HepG2 (cell line): Measurements from ENCODE around the gene CASTOR1. TPM values are rescaled to one million over a fixed set of nuclear protein-coding genes. Genes with fewer than 3 reads are reported as not detected.

ENCODE experiments used
- ATAC-seq: fragments of 200-7000 bp; cut with Tn5 transposase; 3 replicates; pipeline ENCODE4 v1.9.1; 2020; ENCODE audit warnings: mild to moderate bottlenecking, moderate library complexity
- BruUV-seq: library from RNA; stranded (reverse); fragments of 400-500 nt; replicated peaks from 2 replicates; lab custom pipeline; 2021; lab: Mats Ljungman, UMichigan
- CTCF ChIA-PET: fragments of 300-600 bp; formaldehyde crosslinking; extraction: SDS; loops from one replicate; lab custom pipeline; 2021; ENCODE audit warnings: low total read pairs, inconsistent platforms, low intra/inter-chr PET ratio; lab: Yijun Ruan, JAX
- POLR2A ChIA-PET: fragments of 350-600 bp; sonication (Branson Sonifier 250); formaldehyde crosslinking; loops from one replicate; lab custom pipeline; 2020; ENCODE audit warnings: antibody characterized with exemption, inconsistent platforms; lab: Yijun Ruan, JAX
- DNase-seq: peaks from one replicate; pipeline ENCODE4 v3.0.0-alpha.2; 2015; ENCODE audit warnings: low spot score
- FAIRE-seq: peaks from 3 replicates; lab custom pipeline; 2011; peaks lifted over from hg19 to GRCh38; lab: Jason Lieb, UNC
- H2AFZ ChIP-seq: one replicate; pipeline ENCODE4 v1.6.1; 2011; ENCODE audit warnings: low read length, inconsistent platforms
- H3K27ac ChIP-seq: fragments of 300-600 bp; 3 replicates; pipeline ENCODE4 v1.8.0; 2011; ENCODE audit warnings: mixed run types, mild to moderate bottlenecking, mixed read lengths, low read length, inconsistent platforms; ENCODE audit not compliant: insufficient read depth; ENCODE audit errors: extremely low read length
- H3K27me3 ChIP-seq, 2 experiments: fragments of 200-600 bp in 1 of 2; 2 replicates in 1 of 2; 3 replicates in 1 of 2; pipeline versions ENCODE4 v1.6.0 to v1.8.0; 2011; ENCODE audit warnings: low read length in 2 of 2, mild to moderate bottlenecking in 2 of 2, moderate library complexity in 2 of 2, inconsistent platforms in 1 of 2; ENCODE audit not compliant: insufficient read depth in 2 of 2, control insufficient read depth in 1 of 2
- H3K36me3 ChIP-seq, 2 experiments: fragments of 200-600 bp in 1 of 2; replicated peaks in 1 of 2; 2 replicates in 1 of 2; 3 replicates in 1 of 2; pipeline versions ENCODE4 v1.5.1 to v1.8.0; 2011; ENCODE audit warnings: low read length in 2 of 2, inconsistent platforms in 1 of 2; ENCODE audit not compliant: insufficient read depth in 2 of 2, control insufficient read depth in 1 of 2
- H3K4me1 ChIP-seq: 2 replicates; pipeline ENCODE4 v1.5.1; 2012; ENCODE audit warnings: low read length, inconsistent platforms; ENCODE audit not compliant: insufficient read depth
- H3K4me2 ChIP-seq: 2 replicates; pipeline ENCODE4 v1.6.0; 2011; ENCODE audit warnings: low read depth, low read length, inconsistent platforms
- H3K4me3 ChIP-seq, 3 experiments: fragments of 200-600 bp in 1 of 3; sonication (generic), shearing (Covaris generic) in 1 of 3; replicated peaks in 1 of 3; 2 replicates each; pipeline ENCODE4 v1.5.1; 2011 to 2016; ENCODE audit warnings: low read length in 3 of 3, inconsistent platforms in 2 of 3, low read depth in 2 of 3, mild to moderate bottlenecking in 2 of 3, control low read depth in 1 of 3, mixed read lengths in 1 of 3; ENCODE audit not compliant: insufficient read depth in 1 of 3
- H3K79me2 ChIP-seq: one replicate; pipeline ENCODE4 v1.6.1; 2011; ENCODE audit warnings: low read length, inconsistent platforms; ENCODE audit not compliant: insufficient read depth
- H3K9ac ChIP-seq: 2 replicates; pipeline ENCODE4 v1.6.0; 2011; ENCODE audit warnings: mild to moderate bottlenecking, low read depth, low read length, inconsistent platforms; ENCODE audit not compliant: insufficient read depth
- H3K9me3 ChIP-seq: 2 replicates; pipeline ENCODE4 v1.5.1; 2012; ENCODE audit warnings: mild to moderate bottlenecking, low read length
- H4K20me1 ChIP-seq: 2 replicates; pipeline ENCODE4 v1.6.0; 2011; ENCODE audit warnings: inconsistent platforms, mild to moderate bottlenecking, low read length, moderate library complexity; ENCODE audit not compliant: insufficient read depth
- NKX3-1 ChIP-seq: sonication (generic); formaldehyde crosslinking; IDR thresholded peaks from 2 replicates; pipeline ENCODE4 v1.5.0; 2020; ENCODE audit warnings: missing genetic modification reagents
- SRF ChIP-seq: IDR thresholded peaks from 2 replicates; pipeline ENCODE4 v1.6.1; 2011; ENCODE audit warnings: mild to moderate bottlenecking, low read depth, low read length, moderate library complexity
- XRCC5 ChIP-seq: fragments of 200-400 bp; formaldehyde crosslinking; optimal IDR thresholded peaks from 2 replicates; pipeline ENCODE3; 2017; ENCODE audit warnings: mild to moderate bottlenecking, low read length
- ZNF205 ChIP-seq: IDR thresholded peaks from 2 replicates; pipeline ENCODE4 v1.6.1; 2018; ENCODE audit warnings: missing biosample characterization, missing genetic modification reagents
- ZNF513 ChIP-seq: sonication (generic); formaldehyde crosslinking; conservative IDR thresholded peaks from 2 replicates; pipeline ENCODE4 v1.5.0; 2020; ENCODE audit warnings: missing genetic modification reagents
- ZNF652 ChIP-seq: IDR thresholded peaks from 2 replicates; pipeline ENCODE4 v1.6.1; 2016; ENCODE audit warnings: low read depth, borderline replicate concordance
- WGBS: methylation state at CpG from one replicate; pipeline ENCODE4 v1.1.6; 2017; ENCODE audit warnings: low lambda C conversion rate; 5-methylcytosine and 5-hydroxymethylcytosine counted together
- in situ Hi-C: cut with HindIII; loops from 2 replicates; pipeline ENCODE4 v1.10.0; 2017; ENCODE audit warnings: low pct_unique_long_range_greater_than_20kb; ENCODE audit not compliant: extremely low pct_ligation_motif_present
- intact Hi-C: fragments of 100-400 bp; cut with micrococcal nuclease; formaldehyde crosslinking; loops from one replicate; pipeline ENCODE4 v1.10.0; 2022; ENCODE audit not compliant: unreplicated experiment
- polyA plus RNA-seq, 8 experiments: library from polyadenylated mRNA; depleted of rRNA in 3 of 8; stranded (reverse) in 7 of 8; unstranded in 1 of 8; fragments of >200 nt; fragmentation: Illumina TruSeq in 4 of 8; extraction: Trizol in 4 of 8; gene quantifications; 2 replicates each; pipeline versions ENCODE4 v1.2.1 to v1.2.3, GENCODE V29; 2011 to 2016; ENCODE audit warnings: low read depth in 4 of 8, missing spikeins in 1 of 8, mixed read lengths in 1 of 8; ENCODE audit not compliant: insufficient read depth in 1 of 8
- total RNA-seq, 5 experiments: library from RNA; depleted of rRNA; stranded (reverse); fragments of >200 nt; fragmentation: Illumina TruSeq; extraction: Trizol; gene quantifications; 2 replicates each; pipeline ENCODE4 v1.2.3, GENCODE V29; 2016; ENCODE audit warnings: low read depth in 1 of 5

Gene CASTOR1
- total and polyA plus RNA-seq, 2 of the 13 experiments (the other 11 are each of a cell fraction or from before 2014, with no cell fraction given) = 2.6 to 4.4 TPM

DNA sequence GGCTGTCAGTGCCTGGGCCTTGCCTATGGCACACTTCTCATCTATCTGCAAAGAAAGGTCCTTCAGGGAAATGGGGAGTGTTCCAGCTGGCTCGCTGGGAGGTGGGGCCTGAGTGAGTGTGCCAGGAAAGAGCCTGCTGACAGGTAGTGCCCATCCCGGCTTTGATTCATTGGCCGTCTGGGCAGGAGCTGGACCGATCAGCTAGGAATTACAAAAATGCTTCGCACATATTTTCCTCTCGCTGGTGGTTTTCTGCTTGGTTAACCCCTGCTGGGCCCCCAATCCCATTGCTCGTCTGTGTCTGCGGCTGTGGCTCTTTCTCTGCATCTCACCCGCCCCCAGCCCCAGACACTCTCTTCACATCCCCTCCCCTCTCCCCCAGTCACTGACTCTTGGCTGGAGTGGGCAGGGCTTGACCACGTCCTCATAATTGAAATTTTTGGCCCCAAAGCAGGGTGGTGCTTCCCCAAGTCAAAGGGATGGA, 53.6 kb downstream of the CASTOR1 start:
- Histone ChIP-seq H2AFZ (no peak overlapping the region), H3K27me3 (peaks cover 6 to 51% of the 10 kb centered on the region in 2 experiments; a peak in 4 of 5 replicates), H3K36me3 (no peaks in the 10 kb centered on the region), H3K9me3 (no peaks in the 10 kb centered on the region), H3K79me2 (no peaks in the 10 kb centered on the region), H3K9ac (no peak overlapping the region), H3K4me2 (peak overlapping the region; percentile 43), H3K4me1 (peaks cover 40% of the 10 kb centered on the region), H3K4me3 (peak overlapping the region in 1 of 3 experiments; percentile 31; a peak in 1 of 6 replicates), H3K27ac (no peak overlapping the region), H4K20me1 (no peaks in the 10 kb centered on the region)
- FAIRE-seq = no peak
- peak; percentile 17; the same call in 1 of the 3 replicates for ATAC-seq
- CTCF ChIA-PET = no interaction called here
- in situ Hi-C loops = no loop called here
- BruUV-seq = no TSS peak
- DNase-seq = no peak
- intact Hi-C loops = no loop called here
- POLR2A ChIA-PET = no interaction called here
- TF ChIP-seq ZNF205 (CRISPR knock-in tag) = 0 out of 2 replicates have a peak, but pooled peaks have one; percentile 20
- peak; percentile 32; the same call in 1 of the 2 replicates for TF ChIP-seq ZNF652 (CRISPR knock-in tag)
- TF ChIP-seq XRCC5 = no peak
- TF ChIP-seq SRF = no peak
- TF ChIP-seq NKX3-1 = no peak
- no peak for TF ChIP-seq ZNF513
- TF ChIP-seq, all 625 proteins: peak for 2
- 3% methylated on average over 5 of the region's 10 CpGs for WGBS

Other genes with a start within 250 kb of the CASTOR1 start
- not detected in 2 replicates for gene HORMAD2, start 209.0 kb downstream of the CASTOR1 start, total RNA-seq (2016; rRNA removed; fragmentation: Illumina TruSeq; extraction: Trizol)
- gene HORMAD2, start 209.0 kb downstream of the CASTOR1 start, polyA plus RNA-seq (2011; rRNA removed) = not detected in 2 replicates
- 1.5 and 3.6 TPM in 2 replicates for gene LIF, start 42.7 kb downstream of the CASTOR1 start, total RNA-seq (2016; rRNA removed; fragmentation: Illumina TruSeq; extraction: Trizol)
- 8.5 and 12.1 TPM in 2 replicates for gene LIF, start 42.7 kb downstream of the CASTOR1 start, polyA plus RNA-seq (2011; rRNA removed)
- gene OSM, start 22.7 kb downstream of the CASTOR1 start, total RNA-seq (2016; rRNA removed; fragmentation: Illumina TruSeq; extraction: Trizol) = not detected in 2 replicates
- 0.07 TPM in 1 of 2 replicates, not detected in the other for gene OSM, start 22.7 kb downstream of the CASTOR1 start, polyA plus RNA-seq (2011; rRNA removed)
- gene TBC1D10A, start 37.4 kb upstream of the CASTOR1 start, total RNA-seq (2016; rRNA removed; fragmentation: Illumina TruSeq; extraction: Trizol) = 3.6 and 4.2 TPM in 2 replicates
- gene TBC1D10A, start 37.4 kb upstream of the CASTOR1 start, polyA plus RNA-seq (2011; rRNA removed) = 4.9 and 6.0 TPM in 2 replicates
- 22.0 and 31.8 TPM in 2 replicates for gene SF3A1, start 67.4 kb upstream of the CASTOR1 start, total RNA-seq (2016; rRNA removed; fragmentation: Illumina TruSeq; extraction: Trizol)
- 10.0 and 16.2 TPM in 2 replicates for gene SF3A1, start 67.4 kb upstream of the CASTOR1 start, polyA plus RNA-seq (2011; rRNA removed)
- gene CCDC157, start 67.5 kb upstream of the CASTOR1 start, total RNA-seq (2016; rRNA removed; fragmentation: Illumina TruSeq; extraction: Trizol) = 0.98 and 1.6 TPM in 2 replicates
- 1.4 and 2.3 TPM in 2 replicates for gene CCDC157, start 67.5 kb upstream of the CASTOR1 start, polyA plus RNA-seq (2011; rRNA removed)
- 2.4 and 5.3 TPM in 2 replicates for gene RNF215, start 97.9 kb upstream of the CASTOR1 start, total RNA-seq (2016; rRNA removed; fragmentation: Illumina TruSeq; extraction: Trizol)
- 6.1 and 9.2 TPM in 2 replicates for gene RNF215, start 97.9 kb upstream of the CASTOR1 start, polyA plus RNA-seq (2011; rRNA removed)
- gene SEC14L2, start 107.5 kb upstream of the CASTOR1 start, total RNA-seq (2016; rRNA removed; fragmentation: Illumina TruSeq; extraction: Trizol) = 4.1 and 5.3 TPM in 2 replicates
- gene SEC14L2, start 107.5 kb upstream of the CASTOR1 start, polyA plus RNA-seq (2011; rRNA removed) = 5.1 and 9.1 TPM in 2 replicates
- gene MTFP1, start 136.3 kb upstream of the CASTOR1 start, total RNA-seq (2016; rRNA removed; fragmentation: Illumina TruSeq; extraction: Trizol) = 40.3 and 45.6 TPM in 2 replicates
- 29.5 TPM in 2 replicates for gene MTFP1, start 136.3 kb upstream of the CASTOR1 start, polyA plus RNA-seq (2011; rRNA removed)
- gene SEC14L3, start 182.5 kb upstream of the CASTOR1 start, total RNA-seq (2016; rRNA removed; fragmentation: Illumina TruSeq; extraction: Trizol) = not detected in 2 replicates
- not detected in 2 replicates for gene SEC14L3, start 182.5 kb upstream of the CASTOR1 start, polyA plus RNA-seq (2011; rRNA removed)
- gene SEC14L4, start 216.2 kb upstream of the CASTOR1 start, total RNA-seq (2016; rRNA removed; fragmentation: Illumina TruSeq; extraction: Trizol) = not detected in 2 replicates
- gene SEC14L4, start 216.2 kb upstream of the CASTOR1 start, polyA plus RNA-seq (2011; rRNA removed) = 0.59 and 0.93 TPM in 2 replicates